K562 (cell line): Measurements from ENCODE around the gene CHCHD1. TPM values are rescaled to one million over a fixed set of nuclear protein-coding genes. Genes with fewer than 3 reads are reported as not detected.

Source experiments
- ATAC-seq: fragments of 200-7000 bp; cut with Tn5 transposase; 3 replicates; pipeline ENCODE4 v1.9.1; 2020; ENCODE audit warnings: moderate library complexity
- BruUV-seq: library from RNA; stranded (reverse); fragments of 400-500 nt; replicated peaks from 2 replicates; lab custom pipeline; 2021; lab: Mats Ljungman, UMichigan
- CTCF ChIA-PET: fragments of 300-600 bp; formaldehyde crosslinking; extraction: SDS; loops from one replicate; lab custom pipeline; 2021; ENCODE audit warnings: low intra/inter-chr PET ratio; lab: Yijun Ruan, JAX
- POLR2A ChIA-PET: fragments of 300-600, 350-650 bp; sonication (Branson Sonifier 250); formaldehyde crosslinking; extraction: SDS; loops from one replicate; lab custom pipeline; 2021; ENCODE audit warnings: antibody characterized with exemption, inconsistent platforms; lab: Yijun Ruan, JAX
- DNase-seq, 4 experiments: peaks; one replicate each; pipeline versions ENCODE4 v3.0.0 to v3.0.0-alpha.2; 2011 to 2018; ENCODE audit warnings: low spot score in 3 of 4, mixed read lengths in 3 of 4; ENCODE audit errors: extremely low read depth in 1 of 4
- FAIRE-seq: peaks from 2 replicates; lab custom pipeline; 2011; peaks lifted over from hg19 to GRCh38; lab: Jason Lieb, UNC
- H2AFZ ChIP-seq: 2 replicates; pipeline ENCODE4 v1.6.0; 2011; ENCODE audit warnings: low read depth, low read length, control low read depth, inconsistent platforms
- H3K27ac ChIP-seq: fragments of 200-600 bp; 3 replicates; pipeline ENCODE4 v1.8.0; 2011; ENCODE audit warnings: low read depth, mild to moderate bottlenecking, control low read depth, inconsistent platforms, low read length, moderate library complexity, mixed read lengths; ENCODE audit errors: extremely low read depth
- H3K27me3 ChIP-seq, 2 experiments: fragments of 300-600 bp in 1 of 2; 2 replicates in 1 of 2; 3 replicates in 1 of 2; pipeline versions ENCODE4 v1.6.0 to v1.8.0; 2011; ENCODE audit warnings: inconsistent platforms in 2 of 2, low read length in 2 of 2, mild to moderate bottlenecking in 1 of 2, mixed read lengths in 1 of 2, moderate library complexity in 1 of 2; ENCODE audit not compliant: control insufficient read depth in 2 of 2, insufficient read depth in 2 of 2
- H3K36me3 ChIP-seq: fragments of 300-600 bp; 3 replicates; pipeline ENCODE4 v1.8.0; 2011; ENCODE audit warnings: mild to moderate bottlenecking, low read length, inconsistent platforms; ENCODE audit not compliant: control insufficient read depth, insufficient read depth
- H3K4me1 ChIP-seq, 2 experiments: fragments of 200-600 bp in 1 of 2; replicated peaks in 1 of 2; 2 replicates in 1 of 2; 3 replicates in 1 of 2; pipeline versions ENCODE4 v1.5.1 to v1.8.0; 2011; ENCODE audit warnings: inconsistent platforms in 2 of 2, low read length in 2 of 2, mild to moderate bottlenecking in 1 of 2, mixed read lengths in 1 of 2, moderate library complexity in 1 of 2; ENCODE audit not compliant: control insufficient read depth in 2 of 2, insufficient read depth in 2 of 2
- H3K4me2 ChIP-seq: 2 replicates; pipeline ENCODE4 v1.6.1; 2011; ENCODE audit warnings: low read length, control low read depth, inconsistent platforms, mixed read lengths; ENCODE audit not compliant: insufficient read depth
- H3K4me3 ChIP-seq: fragments of 200-600 bp; sonication (generic), shearing (Covaris generic); 2 replicates; pipeline ENCODE4 v1.5.1; 2016; ENCODE audit warnings: control low read depth, inconsistent platforms
- H3K79me2 ChIP-seq: fragments of 200-600 bp; 3 replicates; pipeline ENCODE4 v1.8.0; 2011; ENCODE audit warnings: low read length, inconsistent platforms; ENCODE audit not compliant: control insufficient read depth, insufficient read depth
- H3K9ac ChIP-seq, 2 experiments: 2 replicates each; pipeline versions ENCODE4 v1.6.0 to v1.6.1; 2011; ENCODE audit warnings: low read depth in 2 of 2, low read length in 2 of 2, control low read depth in 1 of 2, inconsistent platforms in 1 of 2, mild to moderate bottlenecking in 1 of 2, mixed read lengths in 1 of 2; ENCODE audit not compliant: insufficient read depth in 1 of 2
- H3K9me1 ChIP-seq: one replicate; pipeline ENCODE4 v1.6.0; 2011; ENCODE audit warnings: inconsistent platforms, mild to moderate bottlenecking, low read length, moderate library complexity; ENCODE audit not compliant: control insufficient read depth, insufficient read depth
- H3K9me3 ChIP-seq: replicated peaks from 2 replicates; pipeline ENCODE4 v1.5.1; 2011; ENCODE audit warnings: low read depth, low read length, inconsistent platforms; ENCODE audit not compliant: control insufficient read depth, insufficient read depth
- H4K20me1 ChIP-seq: replicated peaks from 2 replicates; pipeline ENCODE4 v1.6.1; 2011; ENCODE audit warnings: low read length, inconsistent platforms, mixed read lengths; ENCODE audit not compliant: control insufficient read depth, insufficient read depth
- BHLHE40 ChIP-seq: IDR thresholded peaks from 2 replicates; pipeline ENCODE4 v1.6.1; 2011; ENCODE audit warnings: low read length, improper control_type of control experiment
- JUN ChIP-seq, 2 experiments: sonication (generic) in 1 of 2; formaldehyde crosslinking in 1 of 2; IDR thresholded peaks; 2 replicates each; pipeline versions ENCODE4 v1.6.1 to v1.8.0; 2012 to 2022; ENCODE audit warnings: borderline replicate concordance in 2 of 2, mild to moderate bottlenecking in 2 of 2, improper control_type of control experiment in 1 of 2, low read depth in 1 of 2, low read length in 1 of 2, missing genetic modification reagents in 1 of 2
- LCOR ChIP-seq: sonication (generic); formaldehyde crosslinking; IDR thresholded peaks from 2 replicates; pipeline ENCODE4 v1.8.0; 2022; ENCODE audit warnings: mild to moderate bottlenecking, missing genetic modification reagents
- PKNOX1 ChIP-seq: fragments of 450-650 bp; IDR thresholded peaks from 2 replicates; pipeline ENCODE4 v1.6.1; 2016
- RCOR1 ChIP-seq, 2 experiments: IDR thresholded peaks; 2 replicates each; pipeline ENCODE4 v1.6.1; 2012; ENCODE audit warnings: low read depth in 2 of 2, low read length in 2 of 2, borderline replicate concordance in 1 of 2, improper control_type of control experiment in 1 of 2
- TBL1XR1 ChIP-seq, 2 experiments: IDR thresholded peaks; 2 replicates each; pipeline ENCODE4 v1.6.1; 2012; ENCODE audit warnings: improper control_type of control experiment in 2 of 2, low read length in 2 of 2, mild to moderate bottlenecking in 1 of 2
- TCF3 ChIP-seq: sonication (generic); formaldehyde crosslinking; IDR thresholded peaks from 2 replicates; pipeline ENCODE4 v1.4.0; 2020; ENCODE audit warnings: mild to moderate bottlenecking, missing genetic modification reagents
- ZBTB49 ChIP-seq: sonication (generic); formaldehyde crosslinking; IDR thresholded peaks from 2 replicates; pipeline ENCODE4 v1.8.0; 2022; ENCODE audit warnings: missing genetic modification reagents, mild to moderate bottlenecking, borderline replicate concordance
- ZKSCAN1 ChIP-seq: fragments of 150-350 bp; IDR thresholded peaks from 2 replicates; pipeline ENCODE4 v1.6.1; 2016; ENCODE audit warnings: low read depth, low read length
- WGBS: fragments of 100-300 bp; shearing (Covaris generic); methylation state at CpG from one replicate; pipeline ENCODE4 v1.1.6; 2016; ENCODE audit warnings: low coverage, mixed read lengths; ENCODE audit not compliant: insufficient coverage; ENCODE audit errors: missing lambda C conversion rate; 5-methylcytosine and 5-hydroxymethylcytosine counted together
- in situ Hi-C: fragments of 300-500 bp; cut with MboI; formaldehyde crosslinking; loops from 4 replicates; pipeline ENCODE4 v1.15.0; 2018; ENCODE audit warnings: inconsistent platforms, mixed read lengths
- intact Hi-C: fragments of 100-400 bp; cut with micrococcal nuclease; formaldehyde crosslinking; loops from 2 replicates; pipeline ENCODE4 v1.14.2; 2022
- polyA plus RNA-seq, 8 experiments: library from polyadenylated mRNA; depleted of rRNA in 4 of 8; stranded (reverse) in 5 of 8; unstranded in 3 of 8; fragments of >200 nt; fragmentation: Nextera tagmentation in 2 of 8; fragmentation: Illumina TruSeq in 1 of 8; extraction: Ambion mirVana in 2 of 8; extraction: Trizol in 1 of 8; gene quantifications; 2 replicates each; pipeline versions ENCODE4 v1.2.1 to v1.2.3, GENCODE V29; 2011 to 2014; ENCODE audit warnings: inconsistent platforms in 1 of 8, missing spikeins in 1 of 8
- total RNA-seq, 7 experiments: library from RNA; depleted of rRNA in 6 of 7; stranded (reverse); fragments of >200 nt in 6 of 7; fragmentation: Illumina TruSeq in 2 of 7; extraction: Trizol in 2 of 7; gene quantifications; 2 replicates each; pipeline versions ENCODE4 v1.2.1 to v1.2.3, GENCODE V29; 2011 to 2021; ENCODE audit warnings: low replicate concordance in 1 of 7
- TF ChIP-seq, protein P1 (sequence below): fragments of 250-450 bp; sonication (Bioruptor Pico); IDR thresholded peaks from 2 replicates; pipeline ENCODE4 v1.9.0; 2021; ENCODE audit warnings: mild to moderate bottlenecking

The CHCHD1 gene
- total and polyA plus RNA-seq, 9 of the 15 experiments (the other 6 are each of a cell fraction or from before 2014, with no cell fraction given), result 52.9 to 126 (median 83.4) TPM

GRCh38 chr10:73771722-73772280, 10.0 kb upstream of the CHCHD1 start:
- peak overlapping the region; percentile 79 to 97 for H3K9ac ChIP-seq
- peak; percentile 85 for FAIRE-seq
- in situ Hi-C loops, result loop anchor here (10.0 kb wide), 1 partner anchor 117 kb away; the partner anchor contains the start of gene SYNPO2L
- TF ChIP-seq LCOR (CRISPR knock-in tag) (peak; percentile 94; the same call in 1 of the 2 replicates), BHLHE40 (peak; percentile 42; the same call in 1 of the 2 replicates), PKNOX1 (peak; percentile 73), RCOR1 (IDR thresholded peaks at IDR 0.05; ENCODE audit: borderline replicate concordance in 1 of 2, low read depth in 2 of 2, low read length in 2 of 2) (0 out of 4 replicates have a peak, but pooled peaks of 1 of the 2 experiments have one; percentile 2), TBL1XR1 (IDR thresholded peaks at IDR 0.05; ENCODE audit: low read length in 2 of 2) (peak in 1 of 2 experiments; percentile 46; a peak in 1 of 4 replicates), ZBTB49 (CRISPR knock-in tag) (0 out of 2 replicates have a peak, but pooled peaks have one; percentile 76), TCF3 (CRISPR knock-in tag) (peak; percentile 21; the same call in 1 of the 2 replicates), ZKSCAN1 (no peak), JUN (IDR thresholded peaks at IDR 0.05; ENCODE audit: borderline replicate concordance, low read depth, low read length) (0 out of 2 replicates have a peak, but pooled peaks have one; percentile 3), JUN (CRISPR knock-in tag; IDR thresholded peaks at IDR 0.05; ENCODE audit: borderline replicate concordance) (no peak)
- TF ChIP-seq, protein P1, sequence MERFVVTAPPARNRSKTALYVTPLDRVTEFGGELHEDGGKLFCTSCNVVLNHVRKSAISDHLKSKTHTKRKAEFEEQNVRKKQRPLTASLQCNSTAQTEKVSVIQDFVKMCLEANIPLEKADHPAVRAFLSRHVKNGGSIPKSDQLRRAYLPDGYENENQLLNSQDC, result no peak

More at GRCh38 chr10:73771722-73772280, 10.0 kb upstream of the CHCHD1 start:
- DNase-seq, result peak in 3 of 4 experiments; percentile 42 to 95 (median 93)
- Histone ChIP-seq H3K79me2 (peaks cover 54% of the 10 kb centered on the region), H3K4me1 (peaks cover 21 to 29% of the 10 kb centered on the region in 2 experiments; a peak in 4 of 5 replicates), H3K27me3 (no peaks in the 10 kb centered on the region), H3K4me3 (peak overlapping the region; percentile 74), H3K27ac (peak overlapping the region; percentile 91), H4K20me1 (peaks cover 13% of the 10 kb centered on the region), H3K4me2 (peak overlapping the region; percentile 98), H3K36me3 (peaks cover 72% of the 10 kb centered on the region), H3K9me3 (no peaks in the 10 kb centered on the region), H2AFZ (peak overlapping the region; percentile 94), H3K9me1 (no peaks in the 10 kb centered on the region)
- intact Hi-C loops, result loop anchor here (5.0 kb wide), 1 partner anchor 160 kb away; no protein-coding TSS in a partner anchor
- ChIA-PET CTCF (no interaction called here), POLR2A (interaction anchor here (0.6 to 11.0 kb wide), 19 partner anchors 10 to 525 kb away, joined by 3 to 137 read pairs (median 4); partner anchors contain the start of genes CHCHD1, SEC24C and ZSWIM8)
- ATAC-seq, result peak; percentile 53
- 3% methylated on average over 17 of the region's 17 CpGs for WGBS
- TSS peak; percentile 60 for BruUV-seq
